GM19467 (cell line): ENCODE results near the gene ALPK1.
"Not testable (repeated sequence)": the region's sequence is repeated elsewhere in the genome, so short reads cannot be mapped to it uniquely, and the experiment has no call there.

Source experiments
- ATAC-seq: cut with Tn5 transposase; IDR thresholded peaks from one replicate; pipeline ENCODE4 v1.9.1; 2021; ENCODE audit warnings: mild to moderate bottlenecking, moderate library complexity; ENCODE audit not compliant: unreplicated experiment

Gene ALPK1

GRCh38 chr4:112442226-112442625 lies 145.1 kb downstream of the ALPK1 start:
- not testable (repeated sequence) for ATAC-seq

- ATAC-seq, result no peak
Observed at GRCh38 chr4:112448306-112449132, 151.3 kb downstream of the ALPK1 start.

- ATAC-seq, result no peak
Observed at GRCh38 chr4:112449708-112450107, 152.5 kb downstream of the ALPK1 start.

GRCh38 chr4:112451104-112451503 lies 153.9 kb downstream of the ALPK1 start:
- ATAC-seq, result no peak

- ATAC-seq, result no peak
Observed at GRCh38 chr4:112451831-112452230, 154.7 kb downstream of the ALPK1 start.

GRCh38 chr4:112453321-112453720 lies 156.2 kb downstream of the ALPK1 start:
- no peak for ATAC-seq

GRCh38 chr4:112472318-112472717 lies 175.1 kb downstream of the ALPK1 start:
- ATAC-seq, result no peak

GRCh38 chr4:112473985-112474384 lies 176.8 kb downstream of the ALPK1 start:
- no peak for ATAC-seq

GRCh38 chr4:112485930-112486329 lies 188.8 kb downstream of the ALPK1 start:
- ATAC-seq, result no peak

- not testable (repeated sequence) for ATAC-seq
Observed at GRCh38 chr4:112490808-112491207, 193.6 kb downstream of the ALPK1 start.
